Endodermal cell (in vitro differentiated cells): ENCODE results near the gene LAIR1. TPM values are rescaled to one million over a fixed set of nuclear protein-coding genes. Genes with fewer than 3 reads are reported as not detected.

Experiments
- DNase-seq: peaks from one replicate; pipeline ENCODE4 v3.0.0-alpha.2; 2017
- H3K27ac ChIP-seq: 2 replicates; pipeline ENCODE4 v1.5.1; 2013; ENCODE audit warnings: mild to moderate bottlenecking, low read depth, low read length, moderate library complexity
- H3K27me3 ChIP-seq: 2 replicates; pipeline ENCODE4 v1.6.1; 2013; ENCODE audit warnings: mild to moderate bottlenecking, low read length, moderate library complexity; ENCODE audit not compliant: insufficient read depth, control insufficient read depth, poor library complexity, severe bottlenecking
- H3K36me3 ChIP-seq: 2 replicates; pipeline ENCODE4 v1.7.0; 2013; ENCODE audit warnings: mild to moderate bottlenecking, low read length, moderate library complexity; ENCODE audit not compliant: control insufficient read depth, insufficient read depth
- H3K4me1 ChIP-seq: one replicate; pipeline ENCODE4 v1.7.0; 2013; ENCODE audit warnings: low read length; ENCODE audit not compliant: control insufficient read depth, insufficient read depth
- H3K4me3 ChIP-seq: 2 replicates; pipeline ENCODE4 v1.5.1; 2013; ENCODE audit warnings: mild to moderate bottlenecking, low read length, moderate library complexity
- H3K9ac ChIP-seq: 2 replicates; pipeline ENCODE4 v1.6.1; 2013; ENCODE audit warnings: mild to moderate bottlenecking, low read length, moderate library complexity; ENCODE audit not compliant: poor library complexity, severe bottlenecking; ENCODE audit errors: extremely low read depth
- H3K9me3 ChIP-seq: 2 replicates; pipeline ENCODE4 v1.6.1; 2013; ENCODE audit warnings: mild to moderate bottlenecking, low read length, moderate library complexity; ENCODE audit not compliant: control insufficient read depth
- H3K27ac Mint-ChIP-seq: 2 replicates; pipeline ENCODE4 v1.8.0; 2020; ENCODE audit warnings: mixed read lengths
- H3K27me3 Mint-ChIP-seq: 2 replicates; pipeline ENCODE4 v1.8.0; 2021; ENCODE audit warnings: mild to moderate bottlenecking, mixed read lengths; ENCODE audit not compliant: insufficient read depth
- H3K36me3 Mint-ChIP-seq: 2 replicates; pipeline ENCODE4 v1.8.0; 2020; ENCODE audit warnings: low read depth, mixed read lengths
- H3K4me1 Mint-ChIP-seq: 2 replicates; pipeline ENCODE4 v1.8.0; 2020; ENCODE audit warnings: mixed read lengths
- H3K4me3 Mint-ChIP-seq: 2 replicates; pipeline ENCODE4 v1.8.0; 2020; ENCODE audit warnings: mild to moderate bottlenecking, moderate library complexity, mixed read lengths
- H3K9me3 Mint-ChIP-seq: 2 replicates; pipeline ENCODE4 v1.8.0; 2020; ENCODE audit warnings: mild to moderate bottlenecking, mixed read lengths
- CTCF ChIP-seq: fragments of 200-600 bp; sonication (generic); conservative IDR thresholded peaks from 2 replicates; pipeline ENCODE4 v1.5.0; 2021; ENCODE audit warnings: antibody characterized with exemption, mild to moderate bottlenecking
- WGBS, 2 experiments: methylation state at CpG; one replicate each; pipeline versions ENCODE4 v1.1.5 to v1.1.7; 2013; ENCODE audit warnings: missing lambda C conversion rate in 2 of 2, mixed read lengths in 1 of 2; ENCODE audit not compliant: insufficient coverage in 1 of 2, insufficient read length in 1 of 2; 5-methylcytosine and 5-hydroxymethylcytosine counted together
- total RNA-seq, 2 donors: library from RNA; stranded (reverse); fragmentation: NEBNext Ultra II Directional in 1 of 2; extraction: Animal tissue kit (Norgen Biotek cat#: 25700) in 1 of 2; gene quantifications; 2 replicates in 1 of 2; 3 replicates in 1 of 2; pipeline ENCODE4 v1.2.1, GENCODE V29; 2021

LAIR1 gene
- total RNA-seq, 2 donors from 2014 or later: not detected

GRCh38 chr19:54405628-54406027, 40.9 kb upstream of the LAIR1 start:
- no peaks in the 10 kb centered on the region for H3K36me3 ChIP-seq
- no peaks in the 10 kb centered on the region for H3K27me3 ChIP-seq
- Mint-ChIP-seq H3K4me1 (peaks cover 3% of the 10 kb centered on the region), H3K27ac (no peak overlapping the region), H3K9me3 (peaks cover 26% of the 10 kb centered on the region), H3K27me3 (peaks cover 32% of the 10 kb centered on the region), H3K36me3 (no peaks in the 10 kb centered on the region), H3K4me3 (no peak overlapping the region)
- TF ChIP-seq CTCF: no peak
- H3K9me3 ChIP-seq: no peaks in the 10 kb centered on the region
- DNase-seq: no peak
- H3K4me1 ChIP-seq: no peaks in the 10 kb centered on the region
- H3K4me3 ChIP-seq: no peak overlapping the region
- no peak overlapping the region for H3K27ac ChIP-seq
- no peak overlapping the region for H3K9ac ChIP-seq

- 82 to 91% methylated on average over 4 to 8 of the region's 8 CpGs for WGBS, 2 experiments
- H3K9ac ChIP-seq: no peak overlapping the region
- H3K9me3 ChIP-seq: no peaks in the 10 kb centered on the region
- no peak overlapping the region for H3K4me3 Mint-ChIP-seq
- no peaks in the 10 kb centered on the region for H3K27me3 ChIP-seq
- H3K4me1 ChIP-seq: no peaks in the 10 kb centered on the region
- H3K27me3 Mint-ChIP-seq: peaks cover 16% of the 10 kb centered on the region
- DNase-seq: peak; percentile 38
- H3K36me3 Mint-ChIP-seq: no peaks in the 10 kb centered on the region
- H3K9me3 Mint-ChIP-seq: peaks cover 20% of the 10 kb centered on the region
- no peaks in the 10 kb centered on the region for H3K36me3 ChIP-seq
- H3K27ac Mint-ChIP-seq: no peak overlapping the region
- peaks cover 3% of the 10 kb centered on the region for H3K4me1 Mint-ChIP-seq
- H3K27ac ChIP-seq: no peak overlapping the region
- TF ChIP-seq CTCF: no peak
- H3K4me3 ChIP-seq: no peak overlapping the region
These were observed 38.3 kb upstream of the LAIR1 start for GRCh38 chr19:54403054-54403453.

- no peak for TF ChIP-seq CTCF
- Histone ChIP-seq H3K27me3 (no peaks in the 10 kb centered on the region), H3K4me1 (no peaks in the 10 kb centered on the region), H3K27ac (no peak overlapping the region), H3K36me3 (no peaks in the 10 kb centered on the region), H3K4me3 (no peak overlapping the region), H3K9ac (no peak overlapping the region), H3K9me3 (no peaks in the 10 kb centered on the region)
- WGBS, 2 experiments: 94 to 100% methylated on average over 3 to 4 of the region's 6 CpGs
- H3K4me3 Mint-ChIP-seq: no peak overlapping the region
- H3K4me1 Mint-ChIP-seq: peaks cover 3% of the 10 kb centered on the region
- H3K27me3 Mint-ChIP-seq: peaks cover 13% of the 10 kb centered on the region
- no peak overlapping the region for H3K27ac Mint-ChIP-seq
- H3K9me3 Mint-ChIP-seq: peaks cover 4% of the 10 kb centered on the region
- no peaks in the 10 kb centered on the region for H3K36me3 Mint-ChIP-seq
- no peak for DNase-seq
These were observed 36.2 kb upstream of the LAIR1 start for GRCh38 chr19:54400913-54401312.
